OCI-LY1 (cell line): ENCODE data around the gene TRIOBP.

Source experiments
- H2AFZ ChIP-seq: fragments of 200-600 bp; sonication (generic), shearing (Covaris generic); 2 replicates; pipeline ENCODE4 v1.6.0; 2014; ENCODE audit warnings: antibody characterized with exemption, mild to moderate bottlenecking, low read length
- H3F3A ChIP-seq: fragments of 200-600 bp; sonication (generic), shearing (Covaris generic); 2 replicates; pipeline ENCODE4 v1.6.0; 2014; ENCODE audit warnings: mild to moderate bottlenecking, antibody characterized with exemption, low read length, moderate library complexity; ENCODE audit not compliant: insufficient read depth
- H3K27ac ChIP-seq: fragments of 200-600 bp; sonication (generic); 2 replicates; pipeline ENCODE4 v1.5.1; 2014; ENCODE audit warnings: low read length, mixed run types, mild to moderate bottlenecking, low read depth; ENCODE audit not compliant: poor library complexity, severe bottlenecking
- H3K27me3 ChIP-seq: fragments of 200-600 bp; sonication (generic); 2 replicates; pipeline ENCODE4 v1.6.0; 2014; ENCODE audit warnings: antibody characterized with exemption, mild to moderate bottlenecking, low read length, moderate library complexity; ENCODE audit not compliant: insufficient read depth
- H3K36me3 ChIP-seq: fragments of 200-600 bp; sonication (generic); 2 replicates; pipeline ENCODE4 v1.6.1; 2014; ENCODE audit warnings: mild to moderate bottlenecking, antibody characterized with exemption, low read length, moderate library complexity, mixed read lengths; ENCODE audit not compliant: insufficient read depth
- H3K4me1 ChIP-seq: fragments of 200-600 bp; sonication (generic); 2 replicates; pipeline ENCODE4 v1.5.1; 2014; ENCODE audit warnings: mild to moderate bottlenecking, low read length, moderate library complexity; ENCODE audit not compliant: insufficient read depth, severe bottlenecking
- H3K4me2 ChIP-seq: fragments of 200-600 bp; sonication (generic), shearing (Covaris generic); 2 replicates; pipeline ENCODE4 v1.6.1; 2014; ENCODE audit warnings: low read length
- H3K4me3 ChIP-seq: fragments of 200-600 bp; sonication (generic); 2 replicates; pipeline ENCODE4 v1.5.1; 2014; ENCODE audit warnings: low read length, low read depth, mild to moderate bottlenecking, mixed read lengths; ENCODE audit not compliant: poor library complexity, severe bottlenecking
- H3K79me2 ChIP-seq: fragments of 200-600 bp; shearing (Covaris generic); 2 replicates; pipeline ENCODE4 v1.6.1; 2016; ENCODE audit warnings: mixed run types, low read length, mixed read lengths; ENCODE audit not compliant: insufficient read depth
- H3K9ac ChIP-seq: fragments of 200-600 bp; sonication (generic), shearing (Covaris generic); 2 replicates; pipeline ENCODE4 v1.6.1; 2014; ENCODE audit warnings: mild to moderate bottlenecking, low read length, mixed read lengths
- H3K9me2 ChIP-seq: fragments of 200-600 bp; sonication (generic), shearing (Covaris generic); 2 replicates; pipeline ENCODE4 v1.6.1; 2014; ENCODE audit warnings: low read depth, mild to moderate bottlenecking, low read length, mixed read lengths
- H3K9me3 ChIP-seq: fragments of 200-600 bp; shearing (Covaris generic); 2 replicates; pipeline ENCODE4 v1.6.1; 2014; ENCODE audit warnings: low read length, mixed read lengths
- H4K20me1 ChIP-seq: fragments of 200-600 bp; sonication (generic), shearing (Covaris generic); 2 replicates; pipeline ENCODE4 v1.6.0; 2016; ENCODE audit warnings: mild to moderate bottlenecking, low read length; ENCODE audit not compliant: insufficient read depth
- EZH2 ChIP-seq: fragments of 200-600 bp; sonication (generic), shearing (Covaris generic); IDR thresholded peaks from 2 replicates; pipeline ENCODE4 v1.8.0; 2017; ENCODE audit warnings: borderline replicate concordance, mixed run types, mild to moderate bottlenecking, antibody characterized with exemption, low read length, moderate library complexity, mixed read lengths
- TF ChIP-seq, protein P1 (sequence below): fragments of 200-600 bp; sonication (generic), shearing (Covaris generic); IDR thresholded peaks from 2 replicates; pipeline ENCODE4 v1.5.1; 2017; ENCODE audit warnings: mild to moderate bottlenecking, antibody characterized with exemption, low read length, moderate library complexity, mixed read lengths

TRIOBP gene

DNA sequence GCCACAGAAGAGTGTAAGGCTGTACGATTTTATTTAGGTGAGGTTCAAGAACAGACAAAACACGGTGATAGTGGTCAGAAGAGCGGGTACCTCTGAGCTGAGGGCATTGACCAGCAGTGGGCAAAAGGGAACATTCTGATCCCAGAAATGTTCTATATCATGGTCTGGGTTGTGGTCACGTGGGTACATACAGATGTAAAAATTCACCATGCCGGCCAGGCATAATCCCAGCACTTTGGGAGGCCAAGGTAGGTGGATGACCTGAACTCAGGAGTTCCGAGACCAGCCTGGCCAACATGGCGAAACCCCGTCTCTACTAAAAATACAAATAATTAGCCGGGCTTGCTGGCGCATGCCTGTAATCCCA is 79.8 kb downstream of the TRIOBP start:
- no peaks in the 10 kb centered on the region for H4K20me1 ChIP-seq
- H3F3A ChIP-seq, result peaks cover 14% of the 10 kb centered on the region; the same call in 1 of the 2 replicates
- no peaks in the 10 kb centered on the region for H3K9me2 ChIP-seq
- TF ChIP-seq, protein P1, sequence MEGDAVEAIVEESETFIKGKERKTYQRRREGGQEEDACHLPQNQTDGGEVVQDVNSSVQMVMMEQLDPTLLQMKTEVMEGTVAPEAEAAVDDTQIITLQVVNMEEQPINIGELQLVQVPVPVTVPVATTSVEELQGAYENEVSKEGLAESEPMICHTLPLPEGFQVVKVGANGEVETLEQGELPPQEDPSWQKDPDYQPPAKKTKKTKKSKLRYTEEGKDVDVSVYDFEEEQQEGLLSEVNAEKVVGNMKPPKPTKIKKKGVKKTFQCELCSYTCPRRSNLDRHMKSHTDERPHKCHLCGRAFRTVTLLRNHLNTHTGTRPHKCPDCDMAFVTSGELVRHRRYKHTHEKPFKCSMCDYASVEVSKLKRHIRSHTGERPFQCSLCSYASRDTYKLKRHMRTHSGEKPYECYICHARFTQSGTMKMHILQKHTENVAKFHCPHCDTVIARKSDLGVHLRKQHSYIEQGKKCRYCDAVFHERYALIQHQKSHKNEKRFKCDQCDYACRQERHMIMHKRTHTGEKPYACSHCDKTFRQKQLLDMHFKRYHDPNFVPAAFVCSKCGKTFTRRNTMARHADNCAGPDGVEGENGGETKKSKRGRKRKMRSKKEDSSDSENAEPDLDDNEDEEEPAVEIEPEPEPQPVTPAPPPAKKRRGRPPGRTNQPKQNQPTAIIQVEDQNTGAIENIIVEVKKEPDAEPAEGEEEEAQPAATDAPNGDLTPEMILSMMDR, result no peak
- TF ChIP-seq EZH2, result no peak
- H2AFZ ChIP-seq, result no peak overlapping the region
- no peaks in the 10 kb centered on the region for H3K27me3 ChIP-seq
- H3K9me3 ChIP-seq, result no peaks in the 10 kb centered on the region
- H3K9ac ChIP-seq, result peak overlapping the region; percentile 20; the same call in 1 of the 2 replicates
- H3K4me2 ChIP-seq, result peak overlapping the region; percentile 66
- peak overlapping the region; percentile 85 for H3K27ac ChIP-seq
- H3K4me1 ChIP-seq, result peaks cover 33% of the 10 kb centered on the region
- H3K4me3 ChIP-seq, result peak overlapping the region; percentile 39
- peaks cover 6% of the 10 kb centered on the region; the same call in 1 of the 2 replicates for H3K36me3 ChIP-seq
- no peaks in the 10 kb centered on the region for H3K79me2 ChIP-seq

DNA sequence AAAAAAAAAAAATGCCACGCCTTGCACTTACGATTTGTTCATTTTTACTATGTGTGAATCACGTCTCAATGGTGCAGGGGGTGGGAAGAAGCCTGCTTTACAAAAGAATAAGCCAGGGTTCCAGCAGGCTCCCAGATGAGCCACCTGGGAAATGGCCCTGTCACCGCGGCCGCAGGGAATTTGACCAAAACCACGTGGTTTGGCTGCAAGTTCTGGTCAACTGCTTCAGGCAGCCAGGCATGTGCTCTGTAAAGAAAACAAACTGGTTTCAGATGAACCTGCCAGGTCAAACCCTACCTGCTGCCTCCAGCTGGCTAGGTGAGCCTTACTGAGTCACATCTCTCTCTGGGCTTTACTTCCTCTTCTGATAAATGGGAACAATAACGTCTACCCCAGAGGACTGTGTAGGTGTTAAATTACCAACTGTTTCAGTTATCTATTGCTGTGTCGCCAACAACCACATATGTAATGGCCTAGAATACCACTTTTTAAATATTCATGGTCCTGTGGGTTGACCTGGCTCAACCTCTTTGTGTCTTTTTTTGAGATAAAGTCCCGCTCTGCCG is 80.4 kb downstream of the TRIOBP start:
- Histone ChIP-seq H3F3A (peaks cover 14% of the 10 kb centered on the region; the same call in 1 of the 2 replicates), H3K4me2 (peak overlapping the region; percentile 66), H2AFZ (no peak overlapping the region), H3K9me3 (no peaks in the 10 kb centered on the region), H4K20me1 (no peaks in the 10 kb centered on the region), H3K4me3 (peak overlapping the region; percentile 39), H3K9me2 (no peaks in the 10 kb centered on the region), H3K9ac (peak overlapping the region; percentile 37; the same call in 1 of the 2 replicates), H3K27ac (peak overlapping the region; percentile 85), H3K79me2 (no peaks in the 10 kb centered on the region), H3K27me3 (no peaks in the 10 kb centered on the region), H3K36me3 (peaks cover 6% of the 10 kb centered on the region; the same call in 1 of the 2 replicates), H3K4me1 (peaks cover 28% of the 10 kb centered on the region)
- TF ChIP-seq, protein P1, result no peak
- TF ChIP-seq EZH2, result no peak

DNA sequence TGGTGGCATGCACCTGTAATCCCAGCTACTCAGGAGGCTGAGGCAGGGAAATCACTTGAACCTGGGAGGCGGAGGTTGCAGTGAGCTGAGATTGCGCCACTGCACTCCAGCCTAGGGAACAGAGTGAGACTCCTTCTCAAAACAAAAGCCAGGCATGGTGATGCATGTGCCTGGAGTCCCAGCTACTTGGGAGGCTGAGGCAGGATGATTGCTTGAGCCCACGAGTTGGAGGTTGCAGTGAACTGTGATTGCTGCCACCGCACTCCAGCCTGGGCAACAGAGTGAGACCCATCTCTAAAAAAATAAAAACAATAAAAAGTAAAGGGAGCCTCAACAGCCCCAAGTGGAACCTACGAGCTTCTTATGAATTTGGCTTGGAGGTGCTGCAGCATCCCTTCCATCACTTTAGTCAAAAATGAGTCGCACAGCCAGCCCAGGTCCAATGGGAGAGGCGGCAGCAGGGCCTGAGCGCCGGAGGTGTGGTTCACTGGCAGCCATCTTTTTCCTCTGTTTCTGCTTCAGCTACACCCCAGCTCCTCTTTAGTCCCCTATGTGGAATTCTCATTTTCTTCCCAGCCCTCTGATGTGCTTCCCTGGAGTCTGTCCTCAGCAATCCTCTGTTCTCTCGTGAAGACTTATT is 81.6 kb downstream of the TRIOBP start:
- H3K36me3 ChIP-seq, result peaks cover 3% of the 10 kb centered on the region; the same call in 1 of the 2 replicates
- no peaks in the 10 kb centered on the region for H3K79me2 ChIP-seq
- H3K27me3 ChIP-seq, result no peaks in the 10 kb centered on the region
- TF ChIP-seq, protein P1, result no peak
- no peak for TF ChIP-seq EZH2
- no peak overlapping the region for H3K9ac ChIP-seq
- no peak overlapping the region for H3K4me3 ChIP-seq
- no peaks in the 10 kb centered on the region for H3K9me2 ChIP-seq
- no peak overlapping the region for H3K4me2 ChIP-seq
- H3K27ac ChIP-seq, result no peak overlapping the region
- peaks cover 21% of the 10 kb centered on the region for H3K4me1 ChIP-seq
- no peaks in the 10 kb centered on the region for H3K9me3 ChIP-seq
- H2AFZ ChIP-seq, result no peak overlapping the region
- peaks cover 14% of the 10 kb centered on the region; the same call in 1 of the 2 replicates for H3F3A ChIP-seq
- H4K20me1 ChIP-seq, result no peaks in the 10 kb centered on the region
